Measurements from ENCODE around the gene ACSM6. TPM values are rescaled to one million over a fixed set of nuclear protein-coding genes. Genes with fewer than 3 reads are reported as not detected.
A peak's percentile ranks its signal among the peaks of the same experiment; 100 is the strongest.

ACSM6 gene
- total and polyA plus RNA-seq, 2 of the 8 experiments (the other 6 are each of a cell fraction or from before 2014, with no cell fraction given), result 0.33 TPM; not detected in 1

DNA sequence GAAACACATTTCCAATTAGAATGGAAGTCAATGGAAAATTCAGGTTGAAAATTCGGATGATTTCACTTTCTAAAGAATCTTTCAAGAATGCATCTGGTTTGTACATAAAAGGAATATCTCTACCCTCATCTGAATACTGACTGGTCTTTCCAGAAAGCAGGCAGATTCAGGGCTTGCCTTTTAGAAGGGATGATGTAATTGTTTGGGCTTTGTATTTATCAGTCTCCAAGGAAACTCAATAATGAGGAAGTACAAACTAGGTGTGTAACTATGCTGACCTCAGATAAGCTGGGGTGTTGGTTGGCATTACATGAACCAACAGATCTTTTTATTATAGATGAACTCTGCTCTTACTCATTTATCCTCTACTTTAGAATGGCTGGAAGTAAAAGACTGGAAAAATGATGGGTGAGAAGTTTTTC lies 72.6 kb downstream of the ACSM6 start:
- H3K79me2 ChIP-seq (ENCODE audit: control insufficient read depth in 1 of 2, insufficient read depth in 2 of 2, low read length in 2 of 2), result peaks cover 0 to 9% of the 10 kb centered on the region in 2 experiments; a peak in 1 of 4 replicates
- H3K79me1 ChIP-seq (ENCODE audit: low read depth, low read length), result peaks cover 8% of the 10 kb centered on the region
- H2BK5ac ChIP-seq (ENCODE audit: low read depth, low read length), result peak overlapping the region; percentile 47; the same call in 1 of the 2 replicates
- DNase-seq (ENCODE audit: low read depth in 1 of 2, low spot score in 2 of 2) (no peak), FAIRE-seq (no peak)
- H3K36me3 ChIP-seq (ENCODE audit: control insufficient read depth in 2 of 4, insufficient read depth in 4 of 4, low read length in 3 of 4), result peaks cover 0 to 69% (median 13%) of the 10 kb centered on the region in 4 experiments; a peak in 6 of 8 replicates
- peaks cover 6 to 31% (median 14%) of the 10 kb centered on the region in 4 experiments for H3K4me1 ChIP-seq (replicated peaks in 1 of 4; ENCODE audit: control insufficient read depth in 3 of 4, insufficient read depth in 4 of 4, low read length in 3 of 4)
- H2BK12ac ChIP-seq (ENCODE audit: low read depth, low read length), result no peak overlapping the region
- H3K4me2 ChIP-seq (ENCODE audit: insufficient read depth in 1 of 2, low read depth in 2 of 2, low read length in 2 of 2), result no peak overlapping the region
- H3K23me2 ChIP-seq (ENCODE audit: low read depth, low read length), result no peaks in the 10 kb centered on the region
- no peak overlapping the region for H2BK120ac ChIP-seq (replicated peaks; ENCODE audit: low read depth, low read length)
- peak overlapping the region in 1 of 4 experiments; percentile 45; a peak in 2 of 7 replicates for H3K9ac ChIP-seq (replicated peaks in 1 of 4; ENCODE audit: extremely low read depth in 1 of 4, low read depth in 3 of 4, low read length in 3 of 4)
- H2AFZ ChIP-seq (ENCODE audit: low read length), result no peak overlapping the region
- H2AK5ac ChIP-seq (ENCODE audit: low read depth, low read length), result no peak overlapping the region; the same call in 1 of the 2 replicates
- H4K20me1 ChIP-seq (replicated peaks in 1 of 2; ENCODE audit: control insufficient read depth in 1 of 2, insufficient read depth in 2 of 2, low read length in 2 of 2), result peaks cover 0 to 1% of the 10 kb centered on the region in 2 experiments
- H2BK20ac ChIP-seq (ENCODE audit: low read length), result no peak overlapping the region
- no peak overlapping the region for H4K91ac ChIP-seq (replicated peaks; ENCODE audit: insufficient read length, low read length)
- no peak overlapping the region for H3K18ac ChIP-seq (ENCODE audit: extremely low read depth, low read length)
- CTCF ChIA-PET (ENCODE audit: partially characterized antibody), result no interaction called here
- WGBS, 2 experiments (ENCODE audit: extremely low coverage in 1 of 2, insufficient coverage in 1 of 2, insufficient read length in 1 of 2, insufficient replicate concordance in 2 of 2, low coverage in 1 of 2, low lambda C conversion rate in 2 of 2, missing lambda C conversion rate in 1 of 2), result 72% methylated on average over 1 of the region's 1 CpG; no CpG with 5 or more reads in 1 of the 2 experiments
- H3K27ac ChIP-seq (ENCODE audit: low read depth, low read length), result peak overlapping the region; percentile 80
- POLR2A ChIA-PET (ENCODE audit: partially characterized antibody), result interaction anchor here (1.0 to 1.2 kb wide), 2 partner anchors 36 to 85 kb away, joined by 3 read pairs; no protein-coding TSS in a partner anchor
- H4K5ac ChIP-seq (ENCODE audit: insufficient read length, low read depth, low read length), result no peak overlapping the region
- H3K14ac ChIP-seq (ENCODE audit: insufficient read length), result no peak overlapping the region
- H3K23ac ChIP-seq (ENCODE audit: insufficient read length), result no peak overlapping the region
- H3K27me3 ChIP-seq (replicated peaks in 1 of 4; ENCODE audit: control insufficient read depth in 3 of 4, extremely low read depth in 1 of 4, insufficient read depth in 3 of 4, low read length in 3 of 4), result no peaks in the 10 kb centered on the region
- H3K4me3 ChIP-seq (ENCODE audit: extremely low read depth in 1 of 4, insufficient read depth in 2 of 4, low read depth in 3 of 4, low read length in 4 of 4), result no peak overlapping the region
- H4K8ac ChIP-seq (ENCODE audit: extremely low read depth, insufficient read depth, low read length), result no peak overlapping the region
- H3K4ac ChIP-seq (replicated peaks; ENCODE audit: insufficient read length, low read depth, low read length), result no peak overlapping the region
- no peaks in the 10 kb centered on the region for H3K9me3 ChIP-seq (ENCODE audit: insufficient read depth in 2 of 2, low read depth in 1 of 2, low read length in 1 of 2)
- no peak overlapping the region for H3K56ac ChIP-seq (replicated peaks; ENCODE audit: insufficient read length, low read depth, low read length)
- no peak overlapping the region for H2BK15ac ChIP-seq (ENCODE audit: low read length)
- peak; percentile 59; the same call in 1 of the 2 replicates for TF ChIP-seq JUN (IDR thresholded peaks at IDR 0.05; ENCODE audit: low read depth, low read length)
- TF ChIP-seq JUND (IDR thresholded peaks at IDR 0.05; ENCODE audit: low read length), result peak; percentile 85
- peak; percentile 99 for TF ChIP-seq ATF2 (IDR thresholded peaks at IDR 0.05; ENCODE audit: low read length)
- no peak for TF ChIP-seq SP2 (IDR thresholded peaks at IDR 0.05; ENCODE audit: low read length)

All from H1 (cell line).